Fibroblast of mammary gland (primary cell): ENCODE measurements around the gene KCNIP4.

Source experiments
- DNase-seq: peaks from one replicate; pipeline ENCODE4 v3.0.0-alpha.2; 2010; ENCODE audit warnings: low read depth
- H3K4me3 ChIP-seq: 2 replicates; pipeline ENCODE4 v1.5.1; 2011; ENCODE audit warnings: low read depth, mild to moderate bottlenecking, low read length, moderate library complexity; ENCODE audit not compliant: control insufficient read depth
- TF ChIP-seq, protein P1 (sequence below): conservative IDR thresholded peaks from 2 replicates; pipeline ENCODE4 v1.5.1; 2011; ENCODE audit warnings: low read depth, low read length, inconsistent platforms; ENCODE audit not compliant: control insufficient read depth, insufficient read depth

Gene KCNIP4

DNA sequence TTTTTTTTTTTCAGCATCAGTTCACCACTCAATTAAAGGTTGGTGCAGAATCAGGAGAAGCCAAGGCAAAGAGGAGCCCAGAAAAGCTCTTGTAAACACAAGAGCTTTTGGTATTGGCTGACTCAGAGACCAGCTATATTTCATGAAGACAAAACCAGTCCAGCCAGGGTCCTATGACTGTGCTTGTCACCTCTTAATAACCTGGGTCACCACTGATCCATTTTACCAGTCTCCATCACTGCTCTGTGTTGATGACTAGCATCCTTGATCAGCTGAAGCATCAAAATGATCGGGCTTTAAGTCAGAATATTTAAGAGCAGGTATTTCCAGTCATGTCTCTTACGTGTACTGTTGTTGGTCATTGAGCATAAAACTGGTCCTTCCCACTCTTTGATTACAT is 1010.4 kb downstream of the KCNIP4 start:
- no peak overlapping the region for H3K4me3 ChIP-seq
- no peak for DNase-seq
- TF ChIP-seq, protein P1, sequence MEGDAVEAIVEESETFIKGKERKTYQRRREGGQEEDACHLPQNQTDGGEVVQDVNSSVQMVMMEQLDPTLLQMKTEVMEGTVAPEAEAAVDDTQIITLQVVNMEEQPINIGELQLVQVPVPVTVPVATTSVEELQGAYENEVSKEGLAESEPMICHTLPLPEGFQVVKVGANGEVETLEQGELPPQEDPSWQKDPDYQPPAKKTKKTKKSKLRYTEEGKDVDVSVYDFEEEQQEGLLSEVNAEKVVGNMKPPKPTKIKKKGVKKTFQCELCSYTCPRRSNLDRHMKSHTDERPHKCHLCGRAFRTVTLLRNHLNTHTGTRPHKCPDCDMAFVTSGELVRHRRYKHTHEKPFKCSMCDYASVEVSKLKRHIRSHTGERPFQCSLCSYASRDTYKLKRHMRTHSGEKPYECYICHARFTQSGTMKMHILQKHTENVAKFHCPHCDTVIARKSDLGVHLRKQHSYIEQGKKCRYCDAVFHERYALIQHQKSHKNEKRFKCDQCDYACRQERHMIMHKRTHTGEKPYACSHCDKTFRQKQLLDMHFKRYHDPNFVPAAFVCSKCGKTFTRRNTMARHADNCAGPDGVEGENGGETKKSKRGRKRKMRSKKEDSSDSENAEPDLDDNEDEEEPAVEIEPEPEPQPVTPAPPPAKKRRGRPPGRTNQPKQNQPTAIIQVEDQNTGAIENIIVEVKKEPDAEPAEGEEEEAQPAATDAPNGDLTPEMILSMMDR = no peak

DNA sequence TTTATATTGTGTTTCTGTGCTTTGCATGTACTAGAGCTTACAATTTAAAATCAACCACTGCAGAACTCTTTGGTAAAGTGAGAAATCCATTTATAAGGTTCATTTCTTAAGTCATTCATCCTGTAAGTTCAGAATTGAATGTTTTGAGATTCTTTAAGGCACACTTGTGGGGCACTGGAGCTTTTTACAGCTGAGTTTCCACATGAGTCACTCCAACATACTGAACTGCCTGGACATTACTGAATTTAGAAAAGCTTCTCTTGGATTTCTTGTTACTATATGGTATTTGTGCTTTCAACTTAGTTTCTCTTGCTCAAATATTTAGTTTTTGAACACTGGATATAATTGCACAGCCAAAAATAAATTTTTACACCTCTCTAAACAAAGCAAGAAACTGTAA is 1022.0 kb downstream of the KCNIP4 start:
- no peak for DNase-seq
- TF ChIP-seq, protein P1 = no peak
- H3K4me3 ChIP-seq = no peak overlapping the region

DNA sequence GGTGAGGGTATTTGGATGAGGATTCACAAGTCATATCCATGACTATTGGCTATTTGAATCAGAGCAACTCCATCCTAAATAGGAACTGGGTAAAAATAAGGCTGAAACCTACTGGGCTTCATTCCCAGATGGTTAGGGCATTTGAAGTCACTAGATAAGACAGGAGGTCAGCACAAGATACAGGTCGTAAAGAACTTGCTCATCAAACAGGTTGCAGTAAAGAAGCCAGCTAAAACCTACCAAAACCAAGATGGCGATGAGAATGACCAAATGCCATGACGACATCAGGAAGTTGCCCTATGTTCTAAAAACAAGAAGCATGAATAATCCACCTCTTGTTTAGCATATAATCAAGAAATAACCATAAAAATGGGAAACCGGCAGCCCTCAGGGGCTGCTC is 1023.4 kb downstream of the KCNIP4 start:
- H3K4me3 ChIP-seq = no peak overlapping the region
- TF ChIP-seq, protein P1 = no peak
- no peak for DNase-seq

DNA sequence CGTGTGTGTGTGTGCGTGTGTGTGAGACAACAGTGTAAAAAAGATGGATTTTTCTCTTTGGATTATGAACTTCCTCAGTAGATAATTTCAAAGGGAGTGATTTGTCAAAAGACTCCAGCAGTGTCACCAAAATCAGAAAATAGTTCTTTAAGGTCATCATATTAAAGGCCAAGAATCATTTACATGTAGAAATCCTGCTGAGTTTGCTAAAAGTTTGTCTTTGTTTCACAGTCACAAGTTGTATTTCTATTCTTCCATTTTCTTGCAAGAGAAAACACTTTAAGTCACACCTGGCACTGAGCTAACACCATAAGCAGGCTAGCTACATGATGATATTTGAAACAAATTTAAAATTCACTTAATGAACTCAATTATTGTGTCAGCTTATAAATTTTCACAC is 1025.6 kb downstream of the KCNIP4 start:
- no peak overlapping the region for H3K4me3 ChIP-seq
- TF ChIP-seq, protein P1 = no peak
- no peak for DNase-seq

DNA sequence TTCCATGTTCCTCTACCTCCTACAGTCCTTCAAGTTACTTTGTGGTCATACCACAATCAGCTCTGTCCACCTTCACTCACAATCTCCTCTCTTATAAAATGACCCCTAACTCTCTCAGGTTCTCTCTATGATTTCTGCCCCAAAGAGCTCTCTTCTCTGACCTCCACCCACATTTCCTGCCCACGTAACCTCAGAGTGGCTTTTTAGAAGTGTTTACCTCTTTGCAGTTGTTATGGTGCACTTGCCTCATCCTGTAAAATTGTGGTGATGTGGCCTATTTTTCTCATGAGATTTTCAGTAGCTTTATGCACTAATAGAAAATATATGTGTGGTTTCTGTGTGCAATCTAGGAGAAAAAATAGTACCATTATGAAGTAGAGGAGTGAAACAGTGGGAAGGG is 1032.5 kb downstream of the KCNIP4 start:
- no peak overlapping the region for H3K4me3 ChIP-seq
- no peak for DNase-seq
- TF ChIP-seq, protein P1 = no peak

DNA sequence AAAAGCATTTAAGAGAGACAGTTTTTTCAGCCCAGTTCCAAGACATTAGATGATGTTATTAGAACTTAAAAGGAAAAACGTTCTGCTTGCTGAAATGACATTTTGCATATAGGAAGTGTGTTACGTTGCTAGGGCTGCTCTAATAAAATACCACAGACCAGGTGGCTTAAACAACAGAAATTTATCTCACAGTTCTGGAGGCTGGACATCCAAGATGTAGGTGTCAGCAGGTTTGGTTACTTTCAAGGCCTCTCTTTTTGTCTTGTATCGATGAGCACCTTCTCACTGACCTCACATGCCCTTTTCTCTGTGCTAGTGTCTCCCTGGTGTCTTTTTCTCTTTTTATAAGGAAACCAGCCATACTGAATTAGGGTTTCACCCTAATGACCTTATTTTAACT is 1043.6 kb downstream of the KCNIP4 start:
- no peak for DNase-seq
- TF ChIP-seq, protein P1 = no peak
- no peak overlapping the region for H3K4me3 ChIP-seq

DNA sequence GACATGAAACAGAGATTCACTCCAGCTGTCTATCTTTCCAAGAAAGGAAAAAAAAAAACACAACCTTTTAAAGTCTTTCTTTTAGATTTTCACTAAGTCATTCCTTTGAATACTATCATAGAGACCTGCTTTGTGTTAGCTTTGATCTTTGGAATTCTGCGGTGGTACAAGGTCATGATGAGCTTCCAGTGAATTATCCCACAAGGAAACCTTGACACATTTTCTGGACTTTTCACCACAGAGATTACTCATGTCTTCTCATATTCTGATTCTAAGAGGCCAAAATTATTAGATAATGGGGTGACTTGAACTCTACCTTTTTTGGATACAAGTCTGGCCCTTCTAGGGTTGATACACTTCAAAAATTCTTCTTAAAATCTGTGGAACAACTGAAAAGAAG is 1046.7 kb downstream of the KCNIP4 start:
- peak; percentile 11 for DNase-seq
- TF ChIP-seq, protein P1 = no peak
- H3K4me3 ChIP-seq = no peak overlapping the region
